ENCODE measurements around the gene ACIN1. TPM values are rescaled to one million over a fixed set of nuclear protein-coding genes. Genes with fewer than 3 reads are reported as not detected.

Gene ACIN1
- total and polyA plus RNA-seq, 2 of the 13 experiments (the other 11 are each of a cell fraction or from before 2014, with no cell fraction given): 165 to 183 TPM

DNA sequence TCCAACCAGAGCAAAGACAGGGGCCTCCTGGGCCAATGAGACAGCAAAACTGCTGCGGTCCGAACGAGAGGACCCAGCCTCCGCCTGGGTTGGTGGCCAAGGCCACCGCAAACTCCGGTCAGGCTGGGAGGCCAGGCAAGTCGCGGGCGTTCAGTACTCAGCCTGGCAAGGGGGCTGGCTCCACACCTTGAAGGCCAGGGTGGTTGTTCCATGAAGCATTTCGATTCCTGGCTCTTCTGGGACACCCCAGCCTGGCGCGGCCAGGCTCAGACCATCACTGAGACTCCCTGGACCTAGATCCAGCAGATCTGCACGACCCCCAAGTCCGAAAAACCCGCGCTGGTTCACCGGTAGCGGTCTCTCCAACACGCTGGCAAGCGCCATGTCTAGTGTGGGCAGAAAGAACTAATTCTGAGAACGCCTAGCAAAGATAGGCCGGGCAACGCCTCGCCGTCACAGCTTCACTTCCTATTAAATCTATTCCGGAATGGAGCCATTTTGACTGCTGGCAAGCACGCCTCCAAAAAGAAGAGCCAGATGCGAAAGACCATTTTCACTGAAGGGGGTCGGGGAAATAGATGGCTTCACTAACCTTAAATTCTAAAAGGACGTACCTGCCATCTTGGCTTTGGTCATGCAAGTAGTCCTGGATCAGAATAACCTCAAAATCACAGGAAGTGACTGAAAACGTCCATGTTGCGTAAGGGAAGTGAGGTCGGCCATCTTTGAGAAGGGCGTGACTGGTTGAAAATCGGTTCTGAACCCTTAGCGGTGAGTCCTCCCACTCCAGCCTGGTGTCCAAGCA is 60.2 kb downstream of the ACIN1 start, which contains the start of gene PSMB5 (continued):
- TF ChIP-seq, protein P1, sequence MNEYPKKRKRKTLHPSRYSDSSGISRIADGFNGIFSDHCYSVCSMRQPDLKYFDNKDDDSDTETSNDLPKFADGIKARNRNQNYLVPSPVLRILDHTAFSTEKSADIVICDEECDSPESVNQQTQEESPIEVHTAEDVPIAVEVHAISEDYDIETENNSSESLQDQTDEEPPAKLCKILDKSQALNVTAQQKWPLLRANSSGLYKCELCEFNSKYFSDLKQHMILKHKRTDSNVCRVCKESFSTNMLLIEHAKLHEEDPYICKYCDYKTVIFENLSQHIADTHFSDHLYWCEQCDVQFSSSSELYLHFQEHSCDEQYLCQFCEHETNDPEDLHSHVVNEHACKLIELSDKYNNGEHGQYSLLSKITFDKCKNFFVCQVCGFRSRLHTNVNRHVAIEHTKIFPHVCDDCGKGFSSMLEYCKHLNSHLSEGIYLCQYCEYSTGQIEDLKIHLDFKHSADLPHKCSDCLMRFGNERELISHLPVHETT (CRISPR knock-in tag; conservative IDR thresholded peaks at IDR 0.05): peak; percentile 90
- TF ChIP-seq ZNF205 (CRISPR knock-in tag; IDR thresholded peaks at IDR 0.05): peak; percentile 85; the same call in 1 of the 2 replicates
- TF ChIP-seq, protein P2, sequence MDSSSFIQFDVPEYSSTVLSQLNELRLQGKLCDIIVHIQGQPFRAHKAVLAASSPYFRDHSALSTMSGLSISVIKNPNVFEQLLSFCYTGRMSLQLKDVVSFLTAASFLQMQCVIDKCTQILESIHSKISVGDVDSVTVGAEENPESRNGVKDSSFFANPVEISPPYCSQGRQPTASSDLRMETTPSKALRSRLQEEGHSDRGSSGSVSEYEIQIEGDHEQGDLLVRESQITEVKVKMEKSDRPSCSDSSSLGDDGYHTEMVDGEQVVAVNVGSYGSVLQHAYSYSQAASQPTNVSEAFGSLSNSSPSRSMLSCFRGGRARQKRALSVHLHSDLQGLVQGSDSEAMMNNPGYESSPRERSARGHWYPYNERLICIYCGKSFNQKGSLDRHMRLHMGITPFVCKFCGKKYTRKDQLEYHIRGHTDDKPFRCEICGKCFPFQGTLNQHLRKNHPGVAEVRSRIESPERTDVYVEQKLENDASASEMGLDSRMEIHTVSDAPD (CRISPR knock-in tag; IDR thresholded peaks at IDR 0.05): peak; percentile 48; the same call in 1 of the 2 replicates
- peak; percentile 62; the same call in 1 of the 2 replicates for TF ChIP-seq ZSCAN31 (CRISPR knock-in tag; IDR thresholded peaks at IDR 0.05; ENCODE audit: low read depth)
- peak; percentile 52; the same call in 1 of the 2 replicates for TF ChIP-seq ZNF790 (CRISPR knock-in tag; IDR thresholded peaks at IDR 0.05; ENCODE audit: borderline replicate concordance)
- TF ChIP-seq ZNF766 (CRISPR knock-in tag; IDR thresholded peaks at IDR 0.05; ENCODE audit: borderline replicate concordance): peak; percentile 98; the same call in 1 of the 2 replicates
- TF ChIP-seq ZNF282 (IDR thresholded peaks at IDR 0.05; ENCODE audit: partially characterized antibody): no peak
- peak; percentile 87 for TF ChIP-seq HCFC1 (IDR thresholded peaks at IDR 0.05; ENCODE audit: low read depth, low read length)
- TF ChIP-seq ZNF549 (CRISPR knock-in tag; IDR thresholded peaks at IDR 0.05): no peak
- TF ChIP-seq ZNF329 (CRISPR knock-in tag; IDR thresholded peaks at IDR 0.05; ENCODE audit: low read depth): peak; percentile 92
- peak; percentile 84 for TF ChIP-seq ISL2 (CRISPR knock-in tag; IDR thresholded peaks at IDR 0.05)
- no peak for TF ChIP-seq RBM22 (optimal IDR thresholded peaks at IDR 0.05; ENCODE audit: low read length)
- TF ChIP-seq, protein P3, sequence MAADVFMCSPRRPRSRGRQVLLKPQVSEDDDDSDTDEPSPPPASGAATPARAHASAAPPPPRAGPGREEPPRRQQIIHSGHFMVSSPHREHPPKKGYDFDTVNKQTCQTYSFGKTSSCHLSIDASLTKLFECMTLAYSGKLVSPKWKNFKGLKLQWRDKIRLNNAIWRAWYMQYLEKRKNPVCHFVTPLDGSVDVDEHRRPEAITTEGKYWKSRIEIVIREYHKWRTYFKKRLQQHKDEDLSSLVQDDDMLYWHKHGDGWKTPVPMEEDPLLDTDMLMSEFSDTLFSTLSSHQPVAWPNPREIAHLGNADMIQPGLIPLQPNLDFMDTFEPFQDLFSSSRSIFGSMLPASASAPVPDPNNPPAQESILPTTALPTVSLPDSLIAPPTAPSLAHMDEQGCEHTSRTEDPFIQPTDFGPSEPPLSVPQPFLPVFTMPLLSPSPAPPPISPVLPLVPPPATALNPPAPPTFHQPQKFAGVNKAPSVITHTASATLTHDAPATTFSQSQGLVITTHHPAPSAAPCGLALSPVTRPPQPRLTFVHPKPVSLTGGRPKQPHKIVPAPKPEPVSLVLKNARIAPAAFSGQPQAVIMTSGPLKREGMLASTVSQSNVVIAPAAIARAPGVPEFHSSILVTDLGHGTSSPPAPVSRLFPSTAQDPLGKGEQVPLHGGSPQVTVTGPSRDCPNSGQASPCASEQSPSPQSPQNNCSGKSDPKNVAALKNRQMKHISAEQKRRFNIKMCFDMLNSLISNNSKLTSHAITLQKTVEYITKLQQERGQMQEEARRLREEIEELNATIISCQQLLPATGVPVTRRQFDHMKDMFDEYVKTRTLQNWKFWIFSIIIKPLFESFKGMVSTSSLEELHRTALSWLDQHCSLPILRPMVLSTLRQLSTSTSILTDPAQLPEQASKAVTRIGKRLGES (CRISPR knock-in tag; IDR thresholded peaks at IDR 0.05; ENCODE audit: borderline replicate concordance): 0 out of 2 replicates have a peak, but pooled peaks have one; percentile 37
- peak; percentile 88 for TF ChIP-seq RFX1 (IDR thresholded peaks at IDR 0.05)
- peak; percentile 87; the same call in 1 of the 2 replicates for TF ChIP-seq ZNF761 (CRISPR knock-in tag; conservative IDR thresholded peaks at IDR 0.05)
- TF ChIP-seq PCBP2 (optimal IDR thresholded peaks at IDR 0.05; ENCODE audit: low read depth, low read length, poor library complexity, severe bottlenecking): no peak
- no peak; the same call in 1 of the 2 replicates for TF ChIP-seq NCOA1 (CRISPR knock-in tag; IDR thresholded peaks at IDR 0.05)
- TF ChIP-seq ZNF883 (CRISPR knock-in tag; IDR thresholded peaks at IDR 0.05; ENCODE audit: not compliant biosample characterization): peak; percentile 86
- peak; percentile 99 for TF ChIP-seq DMAP1 (CRISPR knock-in tag; IDR thresholded peaks at IDR 0.05)
- TF ChIP-seq ZC3H13 (CRISPR knock-in tag; IDR thresholded peaks at IDR 0.05): peak; percentile 95
- peak; percentile 79 for TF ChIP-seq MIXL1 (CRISPR knock-in tag; IDR thresholded peaks at IDR 0.05)
- TF ChIP-seq ZFP1 (CRISPR knock-in tag; IDR thresholded peaks at IDR 0.05): peak; percentile 74
- TF ChIP-seq ZNF337 (CRISPR knock-in tag; IDR thresholded peaks at IDR 0.05; ENCODE audit: borderline replicate concordance, low read depth): peak; percentile 81; the same call in 1 of the 2 replicates
- TF ChIP-seq ZNF768 (CRISPR knock-in tag; IDR thresholded peaks at IDR 0.05): peak; percentile 81; the same call in 1 of the 2 replicates
- TF ChIP-seq SP5 (CRISPR knock-in tag; IDR thresholded peaks at IDR 0.05; ENCODE audit: borderline replicate concordance, low read depth): peak; percentile 27; the same call in 1 of the 2 replicates
- peak; percentile 90 for TF ChIP-seq RFXAP (CRISPR knock-in tag; IDR thresholded peaks at IDR 0.05; ENCODE audit: borderline replicate concordance)
- no peak for TF ChIP-seq ZNF460 (CRISPR knock-in tag; IDR thresholded peaks at IDR 0.05; ENCODE audit: borderline replicate concordance)

All from HepG2 (cell line).